Measurements from ENCODE around the gene MATN1.

DNA sequence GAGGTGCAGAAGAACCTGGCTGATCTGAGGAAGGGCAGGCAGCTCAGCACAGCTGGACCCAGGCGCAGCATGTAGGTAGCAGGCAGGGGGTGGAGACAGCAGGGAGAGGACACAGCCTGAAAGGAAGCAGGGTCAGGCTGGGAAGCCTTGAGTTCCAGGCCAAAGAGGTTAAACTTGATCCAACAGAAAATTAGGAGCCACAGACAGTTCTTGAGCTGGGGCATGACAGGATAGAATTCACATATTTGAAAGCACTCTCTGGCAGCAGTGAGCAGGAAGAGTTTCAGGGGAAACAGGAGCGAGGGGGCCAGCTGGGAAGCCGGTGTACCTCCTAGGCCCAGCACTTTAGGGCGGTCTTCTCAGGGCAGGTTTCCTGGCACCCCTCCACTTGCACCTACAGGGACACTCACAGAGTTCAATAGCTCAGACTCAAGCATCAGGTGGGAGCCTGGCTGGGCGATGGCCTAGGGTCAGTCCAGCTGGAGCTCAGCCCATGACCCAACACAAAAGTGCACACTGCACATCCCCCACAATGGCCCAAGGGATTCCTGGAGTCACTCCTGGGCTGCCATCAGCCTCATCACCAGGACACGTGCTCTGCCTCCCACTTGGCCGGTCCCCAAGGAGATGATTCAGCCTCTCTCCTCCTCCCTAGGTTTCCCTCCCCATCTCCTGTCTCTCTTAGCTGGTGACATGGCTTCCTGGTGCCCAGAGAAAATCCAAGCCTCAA lies 22.7 kb downstream of the MATN1 start:
- no peak for TF ChIP-seq CTCF (IDR thresholded peaks at IDR 0.05; ENCODE audit: insufficient read depth, low read length)
- no peak for TF ChIP-seq POLR2AphosphoS5 (IDR thresholded peaks at IDR 0.05; ENCODE audit: low read depth)
